OCI-LY3 (cell line): ENCODE data around the gene GUCD1.

Experiments
- H2AFZ ChIP-seq: fragments of 200-600, 300-600 bp; shearing (Covaris generic); 2 replicates; pipeline ENCODE4 v1.6.0; 2014; ENCODE audit warnings: antibody characterized with exemption, low read depth, low read length
- H3K27ac ChIP-seq: fragments of 200-600, 300-600 bp; sonication (generic); 2 replicates; pipeline ENCODE4 v1.5.1; 2014; ENCODE audit warnings: mild to moderate bottlenecking, low read length, moderate library complexity, mixed read lengths
- H3K27me3 ChIP-seq: fragments of 200-600, 300-600 bp; sonication (generic); 2 replicates; pipeline ENCODE4 v1.6.1; 2014; ENCODE audit warnings: low read depth, low read length, mixed read lengths
- H3K36me3 ChIP-seq: fragments of 200-600, 300-600 bp; sonication (generic); replicated peaks from 2 replicates; pipeline ENCODE3; 2014; ENCODE audit warnings: low read depth, low read length, mixed read lengths
- H3K4me1 ChIP-seq: fragments of 300-600, 200-600 bp; sonication (generic); 2 replicates; pipeline ENCODE4 v1.6.1; 2014; ENCODE audit warnings: low read length, mixed read lengths
- H3K4me2 ChIP-seq: fragments of 200-600, 300-600 bp; sonication (generic); 2 replicates; pipeline ENCODE4 v1.6.1; 2014; ENCODE audit warnings: low read length, mixed read lengths
- H3K4me3 ChIP-seq: fragments of 300-600, 200-600 bp; sonication (generic); 2 replicates; pipeline ENCODE4 v1.5.1; 2014; ENCODE audit warnings: antibody characterized with exemption, mild to moderate bottlenecking, low read length, moderate library complexity
- H3K79me2 ChIP-seq: fragments of 300-600, 200-600 bp; shearing (Covaris generic); 2 replicates; pipeline ENCODE4 v1.6.1; 2014; ENCODE audit warnings: mild to moderate bottlenecking, low read length, mixed read lengths
- H3K9ac ChIP-seq: fragments of 300-600, 200-600 bp; shearing (Covaris generic); 2 replicates; pipeline ENCODE4 v1.6.0; 2014; ENCODE audit warnings: mild to moderate bottlenecking, low read length, moderate library complexity
- H3K9me3 ChIP-seq: fragments of 200-600, 300-600 bp; shearing (Covaris generic); 2 replicates; pipeline ENCODE4 v1.6.1; 2014; ENCODE audit warnings: low read length, mixed read lengths; ENCODE audit not compliant: insufficient read depth
- H4K20me1 ChIP-seq: fragments of 200-600, 300-600 bp; sonication (generic); 2 replicates; pipeline ENCODE4 v1.6.1; 2016; ENCODE audit warnings: low read length, mixed read lengths; ENCODE audit not compliant: insufficient read depth
- CTCF ChIP-seq: fragments of 200-600, 300-600 bp; sonication (generic); IDR thresholded peaks from 2 replicates; pipeline ENCODE4 v1.5.1; 2014; ENCODE audit warnings: antibody characterized with exemption, low read length, low read depth
- EZH2phosphoT487 ChIP-seq: fragments of 200-600 bp; shearing (Covaris generic); IDR thresholded peaks from 2 replicates; pipeline ENCODE4 v1.6.1; 2018; ENCODE audit warnings: antibody characterized with exemption, mixed run types, low read depth

The GUCD1 gene

GRCh38 chr22:24582056-24582814 is 27.3 kb upstream of the GUCD1 start:
- Histone ChIP-seq H3K4me3 (no peak overlapping the region), H2AFZ (no peak overlapping the region), H3K4me2 (no peak overlapping the region), H3K4me1 (no peaks in the 10 kb centered on the region), H3K79me2 (no peaks in the 10 kb centered on the region), H3K27ac (no peak overlapping the region), H3K9ac (no peak overlapping the region), H3K27me3 (no peaks in the 10 kb centered on the region), H4K20me1 (no peaks in the 10 kb centered on the region), H3K9me3 (no peaks in the 10 kb centered on the region), H3K36me3 (peaks cover 5% of the 10 kb centered on the region)
- TF ChIP-seq CTCF (no peak), EZH2phosphoT487 (no peak)

- Histone ChIP-seq H3K4me2 (no peak overlapping the region), H3K4me3 (no peak overlapping the region), H3K36me3 (peaks cover 13% of the 10 kb centered on the region), H3K4me1 (no peaks in the 10 kb centered on the region), H3K9ac (no peak overlapping the region), H4K20me1 (no peaks in the 10 kb centered on the region), H3K27ac (no peak overlapping the region), H2AFZ (no peak overlapping the region), H3K27me3 (no peaks in the 10 kb centered on the region), H3K79me2 (no peaks in the 10 kb centered on the region), H3K9me3 (no peaks in the 10 kb centered on the region)
- TF ChIP-seq EZH2phosphoT487: no peak
- no peak for TF ChIP-seq CTCF
Observed at GRCh38 chr22:24580276-24580675, 25.3 kb upstream of the GUCD1 start.

- TF ChIP-seq CTCF (no peak), EZH2phosphoT487 (no peak)
- no peaks in the 10 kb centered on the region for H3K9me3 ChIP-seq
- no peaks in the 10 kb centered on the region for H3K79me2 ChIP-seq
- H3K4me1 ChIP-seq: no peaks in the 10 kb centered on the region
- H4K20me1 ChIP-seq: no peaks in the 10 kb centered on the region
- no peak overlapping the region for H3K4me3 ChIP-seq
- no peak overlapping the region for H3K9ac ChIP-seq
- H3K36me3 ChIP-seq: peaks cover 21% of the 10 kb centered on the region
- H3K4me2 ChIP-seq: no peak overlapping the region
- no peak overlapping the region for H3K27ac ChIP-seq
- H3K27me3 ChIP-seq: no peaks in the 10 kb centered on the region
- H2AFZ ChIP-seq: no peak overlapping the region
Observed at GRCh38 chr22:24579258-24579601, 24.3 kb upstream of the GUCD1 start.

GRCh38 chr22:24578355-24579257 is 23.7 kb upstream of the GUCD1 start:
- Histone ChIP-seq H3K79me2 (no peaks in the 10 kb centered on the region), H3K27ac (no peak overlapping the region), H3K4me2 (no peak overlapping the region), H3K4me1 (no peaks in the 10 kb centered on the region), H2AFZ (no peak overlapping the region), H3K4me3 (no peak overlapping the region), H3K36me3 (peaks cover 26% of the 10 kb centered on the region), H3K27me3 (no peaks in the 10 kb centered on the region), H3K9ac (no peak overlapping the region), H3K9me3 (no peaks in the 10 kb centered on the region), H4K20me1 (no peaks in the 10 kb centered on the region)
- no peak for TF ChIP-seq CTCF
- no peak for TF ChIP-seq EZH2phosphoT487
